Left cardiac atrium (tissue), 4 donors: Measurements from ENCODE around the gene DSCAML1. TPM values are rescaled to one million over a fixed set of nuclear protein-coding genes. Genes with fewer than 3 reads are reported as not detected.

ENCODE experiments used
- ATAC-seq, 2 donors: fragments of 200-7000 bp; cut with Tn5 transposase; one replicate each; pipeline ENCODE4 v1.9.1; 2020; ENCODE audit warnings: mild to moderate bottlenecking in 2 of 2, moderate library complexity in 2 of 2
- DNase-seq: peaks from one replicate; pipeline ENCODE4 v3.0.0-alpha.2; 2020
- intact Hi-C, 2 donors: fragments of 100-400 bp; cut with DNase I; formaldehyde crosslinking; loops; one replicate each; pipeline versions ENCODE4 v1.14.1 to v1.15.1; 2022 to 2023
- total RNA-seq, 2 donors: library from RNA; stranded (reverse); fragmentation: NEBNext Ultra II Directional; extraction: Animal tissue kit (Norgen Biotek cat#: 25700); gene quantifications; one replicate each; pipeline ENCODE4 v1.2.1, GENCODE V29; 2021
- donor health status: DM: no; HTN: yes; CAD: no.
- donor health status: DM: no; HTN: yes; CAD: no; lungs with severe emphysema.
- donor health status: DM: yes; HTN: yes; CAD: no.
- donor health status: Dilated cardiomyopathy.

Gene DSCAML1
- total RNA-seq, 2 donors from 2014 or later: 0.76 to 0.88 TPM

GRCh38 chr11:117387992-117388755 lies 408.8 kb downstream of the DSCAML1 start:
- DNase-seq (no peak), ATAC-seq (no peak)
- intact Hi-C loops: no loop called here

- ATAC-seq: no peak
- no peak for DNase-seq
Measured at GRCh38 chr11:117385906-117386305, 411.1 kb downstream of the DSCAML1 start.

GRCh38 chr11:117385471-117385870 lies 411.5 kb downstream of the DSCAML1 start:
- DNase-seq (no peak), ATAC-seq (no peak)
- intact Hi-C loops: no loop called here

More at GRCh38 chr11:117385906-117386305, 411.1 kb downstream of the DSCAML1 start:
- intact Hi-C loops: no loop called here

- ATAC-seq (no peak), DNase-seq (no peak)
- intact Hi-C loops: no loop called here
Measured at GRCh38 chr11:117384045-117384444, 413.0 kb downstream of the DSCAML1 start.

- ATAC-seq (no peak), DNase-seq (no peak)
- intact Hi-C loops: no loop called here
Measured at GRCh38 chr11:117382746-117383145, 414.3 kb downstream of the DSCAML1 start.

GRCh38 chr11:117381481-117382387 lies 415.3 kb downstream of the DSCAML1 start:
- no peak for ATAC-seq
- no peak for DNase-seq
- intact Hi-C loops: no loop called here

GRCh38 chr11:117380676-117381075 lies 416.3 kb downstream of the DSCAML1 start:
- ATAC-seq (no peak), DNase-seq (no peak)
- intact Hi-C loops: no loop called here

- intact Hi-C loops: no loop called here
- peak; percentile 34 to 60 for ATAC-seq
- DNase-seq: no peak
Measured at GRCh38 chr11:117378976-117379865, 417.8 kb downstream of the DSCAML1 start.

Other genes starting within 250 kb of the DSCAML1 start
- 1 to 10 TPM; 1.6 to 1.9 TPM for gene FXYD2, start 27.5 kb upstream of the DSCAML1 start, total RNA-seq
- gene FXYD6, start 79.4 kb upstream of the DSCAML1 start, total RNA-seq: 10 to 100 TPM; 31.2 to 37.6 TPM
- gene TMPRSS13, start 132.2 kb upstream of the DSCAML1 start, total RNA-seq: under 1 TPM; 0.15 to 0.16 TPM
- 10 to 100 TPM in 1 of 2 donors, 1 to 10 TPM in 1; 8.2 to 17.6 TPM for gene IL10RA, start 189.2 kb upstream of the DSCAML1 start, total RNA-seq